GM23248 (cell line): Measurements from ENCODE around the gene ADCY7.

ENCODE experiments used
- EZH2 ChIP-seq: fragments of 200-600 bp; sonication (generic); IDR thresholded peaks from 2 replicates; pipeline ENCODE4 v1.6.1; 2018; ENCODE audit warnings: antibody characterized with exemption, mild to moderate bottlenecking; ENCODE audit not compliant: insufficient read depth, poor library complexity, severe bottlenecking
- EZH2phosphoT487 ChIP-seq: fragments of 200-600 bp; sonication (generic); IDR thresholded peaks from 2 replicates; pipeline ENCODE4 v1.6.1; 2018; ENCODE audit warnings: antibody characterized with exemption, moderate library complexity, mild to moderate bottlenecking, low read depth; ENCODE audit not compliant: insufficient read depth

- TF ChIP-seq EZH2 (no peak), EZH2phosphoT487 (no peak)
These were observed 3.6 kb downstream of the ADCY7 start for GRCh38 chr16:50269769-50270509.
